ENCODE results near the gene APLP1.
"Not testable (repeated sequence)": the region's sequence is repeated elsewhere in the genome, so short reads cannot be mapped to it uniquely, and the experiment has no call there.

APLP1 gene

GRCh38 chr19:35862528-35862927, 5.8 kb upstream of the APLP1 start:
- H3K4me3 ChIP-seq (replicated peaks; ENCODE audit: low read depth, low read length), result no peak overlapping the region
- TF ChIP-seq CTCF (IDR thresholded peaks at IDR 0.05; ENCODE audit: low read length, missing control alignments), result no peak

GRCh38 chr19:35863018-35863417, 5.4 kb upstream of the APLP1 start:
- TF ChIP-seq CTCF (IDR thresholded peaks at IDR 0.05; ENCODE audit: low read length, missing control alignments), result no peak
- H3K4me3 ChIP-seq (replicated peaks; ENCODE audit: low read depth, low read length), result no peak overlapping the region
- no peak for DNase-seq (ENCODE audit: low read depth)

More at GRCh38 chr19:35862528-35862927, 5.8 kb upstream of the APLP1 start:
- DNase-seq (ENCODE audit: low read depth), result no peak

- H3K4me3 ChIP-seq (replicated peaks; ENCODE audit: low read depth, low read length), result peak overlapping the region; percentile 36
- no peak for TF ChIP-seq CTCF (IDR thresholded peaks at IDR 0.05; ENCODE audit: low read length, missing control alignments)
- no peak for DNase-seq (ENCODE audit: low read depth)
Observed at GRCh38 chr19:35868823-35869326, 501 bp downstream of the APLP1 start.

GRCh38 chr19:35869327-35870123, 1.2 kb downstream of the APLP1 start:
- no peak overlapping the region for H3K4me3 ChIP-seq (replicated peaks; ENCODE audit: low read depth, low read length)
- peak; percentile 60 for DNase-seq (ENCODE audit: low read depth)

GRCh38 chr19:35870124-35870736, 1.9 kb downstream of the APLP1 start:
- not testable (repeated sequence) for DNase-seq (ENCODE audit: low read depth); H3K4me3 ChIP-seq (replicated peaks; ENCODE audit: low read depth, low read length)

More at GRCh38 chr19:35869327-35870123, 1.2 kb downstream of the APLP1 start:
- no peak for TF ChIP-seq CTCF (IDR thresholded peaks at IDR 0.05; ENCODE audit: low read length, missing control alignments)

GRCh38 chr19:35870798-35871197, 2.4 kb downstream of the APLP1 start:
- no peak overlapping the region for H3K4me3 ChIP-seq (replicated peaks; ENCODE audit: low read depth, low read length)
- TF ChIP-seq CTCF (IDR thresholded peaks at IDR 0.05; ENCODE audit: low read length, missing control alignments), result no peak
- DNase-seq (ENCODE audit: low read depth), result no peak

- no peak overlapping the region for H3K4me3 ChIP-seq (replicated peaks; ENCODE audit: low read depth, low read length)
- DNase-seq (ENCODE audit: low read depth), result no peak
- TF ChIP-seq CTCF (IDR thresholded peaks at IDR 0.05; ENCODE audit: low read length, missing control alignments), result no peak
Observed at GRCh38 chr19:35871611-35872010, 3.2 kb downstream of the APLP1 start.
